GM08714 (cell line): ENCODE results near the gene FAM136A.
A peak's percentile ranks its signal among the peaks of the same experiment; 100 is the strongest.
"Not testable (repeated sequence)": the region's sequence is repeated elsewhere in the genome, so short reads cannot be mapped to it uniquely, and the experiment has no call there.

Source experiments
- H3K4me3 ChIP-seq: fragments of 200-500 bp; sonication (Bioruptor generic); 2 replicates; pipeline ENCODE4 v1.5.1; 2014; ENCODE audit warnings: mild to moderate bottlenecking, low read length, inconsistent platforms
- ZNF274 ChIP-seq: IDR thresholded peaks from 2 replicates; pipeline ENCODE4 v1.6.1; 2012; ENCODE audit warnings: mild to moderate bottlenecking, low read depth, low read length

FAM136A gene

DNA sequence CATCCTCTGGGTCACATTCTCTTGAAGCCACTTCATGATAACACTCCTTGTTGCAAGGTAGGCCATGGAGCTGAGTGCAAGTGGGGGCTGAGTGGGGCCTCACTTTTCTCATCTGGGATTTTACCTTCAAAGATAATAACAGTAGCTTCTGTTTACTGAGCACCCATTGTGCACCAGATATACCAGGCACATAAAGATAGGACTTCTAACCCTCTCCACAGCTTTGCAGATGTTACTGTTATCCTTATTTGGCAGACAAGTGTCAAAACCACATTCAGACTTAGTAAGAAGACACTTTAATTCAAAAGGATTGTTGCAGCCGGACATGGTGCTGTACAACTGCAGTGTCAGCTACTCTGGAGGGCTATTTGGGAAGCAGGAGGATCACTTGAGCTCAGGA, 12.8 kb upstream of the FAM136A start:
- no peak for TF ChIP-seq ZNF274
- no peak overlapping the region for H3K4me3 ChIP-seq

DNA sequence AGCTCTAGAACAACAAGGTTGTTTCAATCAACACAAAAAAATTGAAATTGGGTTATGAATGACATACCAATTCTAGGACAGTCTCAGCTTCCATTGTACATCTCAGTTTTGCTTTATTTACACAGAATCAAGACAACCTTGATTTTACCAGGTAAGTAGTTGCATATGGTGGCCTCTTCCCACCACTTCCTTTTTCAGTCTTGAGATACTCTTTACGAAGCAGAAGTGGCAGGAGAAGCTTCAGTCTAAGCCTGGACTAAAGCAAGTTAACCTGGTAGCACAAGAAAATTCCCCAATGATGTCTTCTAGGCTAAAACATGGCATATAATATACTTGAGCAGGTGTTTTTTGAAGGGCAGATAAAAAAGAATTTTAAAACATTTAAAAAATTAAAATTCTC, 10.7 kb upstream of the FAM136A start:
- H3K4me3 ChIP-seq = no peak overlapping the region
- TF ChIP-seq ZNF274 = no peak

DNA sequence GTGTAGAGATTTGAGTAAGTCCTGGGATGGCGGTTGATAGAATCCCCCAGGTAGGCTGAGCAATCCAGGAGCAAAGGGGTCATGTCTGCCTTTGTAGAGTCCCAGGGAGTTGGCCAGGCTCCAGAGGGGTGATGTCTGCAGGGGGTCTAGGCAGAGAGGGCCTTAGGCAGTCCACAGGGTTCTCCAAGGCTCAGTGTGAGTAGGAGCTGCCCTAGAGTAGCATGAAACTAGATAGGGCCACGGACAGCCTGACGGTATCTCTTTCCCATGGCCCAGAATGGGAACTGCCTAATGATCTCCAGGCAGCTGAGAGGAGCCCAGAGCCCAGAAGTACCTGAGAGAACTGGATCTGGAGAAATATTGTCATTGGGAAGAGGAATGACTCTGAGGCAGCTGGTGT, 9.0 kb upstream of the FAM136A start:
- no peak for TF ChIP-seq ZNF274
- H3K4me3 ChIP-seq = no peak overlapping the region

DNA sequence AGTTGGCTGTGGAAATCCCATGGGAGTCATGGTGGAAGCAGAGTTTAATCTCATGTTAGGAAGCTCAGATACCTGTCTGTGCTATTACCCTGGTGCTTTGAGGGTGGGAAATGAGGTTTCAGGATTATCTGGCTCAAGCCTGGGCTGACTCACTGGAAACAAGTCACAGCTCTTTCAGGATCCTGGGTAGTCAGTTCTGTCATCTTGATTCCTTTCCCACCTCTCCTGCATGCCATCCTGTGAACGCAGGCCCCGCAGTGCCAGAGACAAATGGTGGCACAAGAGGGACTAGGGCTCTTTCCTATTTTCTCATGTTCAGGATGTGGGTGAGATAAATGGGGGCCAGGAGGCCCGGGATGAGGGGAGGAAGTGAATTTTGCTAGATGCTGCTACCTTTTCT, 3.7 kb upstream of the FAM136A start:
- H3K4me3 ChIP-seq = no peak overlapping the region
- TF ChIP-seq ZNF274 = no peak

DNA sequence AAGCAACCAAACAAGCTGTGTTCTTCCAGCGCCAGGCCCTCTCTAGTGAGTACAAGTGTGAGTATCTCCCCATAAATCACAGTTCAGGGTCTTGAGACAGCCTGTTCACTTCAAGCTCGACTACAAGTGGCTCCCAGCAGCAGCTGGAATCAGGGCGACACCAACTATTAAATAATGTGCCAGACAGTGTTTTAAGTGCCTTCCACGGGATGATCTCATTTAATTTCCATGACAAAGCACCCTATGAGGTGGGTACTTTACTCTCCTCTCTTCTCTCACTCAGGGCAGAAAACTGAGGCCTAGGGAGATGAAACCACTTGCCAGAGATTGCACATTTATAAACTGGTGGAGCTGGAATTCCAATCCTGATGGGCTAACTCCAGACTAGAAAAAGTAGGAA, 2.6 kb upstream of the FAM136A start:
- H3K4me3 ChIP-seq = no peak overlapping the region
- TF ChIP-seq ZNF274 = no peak

DNA sequence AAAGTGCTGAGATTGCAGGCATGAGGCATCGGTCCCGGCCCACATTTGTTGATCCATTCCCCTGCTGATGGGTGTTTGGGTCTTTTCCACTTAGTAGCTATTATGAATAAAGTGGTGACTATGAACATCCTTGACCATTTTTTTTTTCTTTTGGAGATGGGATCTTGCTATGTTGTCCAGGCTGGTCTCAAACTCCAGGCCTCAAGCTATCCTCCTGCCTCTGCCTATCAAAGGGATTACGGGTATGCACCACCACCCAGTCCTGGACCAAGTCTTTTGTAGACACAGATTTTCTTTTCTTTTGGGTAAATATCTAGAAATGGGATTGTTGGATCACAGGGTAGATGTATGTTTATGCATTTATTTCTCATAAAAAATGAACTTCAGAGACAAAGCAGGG, 1.3 kb upstream of the FAM136A start:
- no peak overlapping the region for H3K4me3 ChIP-seq
- no peak for TF ChIP-seq ZNF274

DNA sequence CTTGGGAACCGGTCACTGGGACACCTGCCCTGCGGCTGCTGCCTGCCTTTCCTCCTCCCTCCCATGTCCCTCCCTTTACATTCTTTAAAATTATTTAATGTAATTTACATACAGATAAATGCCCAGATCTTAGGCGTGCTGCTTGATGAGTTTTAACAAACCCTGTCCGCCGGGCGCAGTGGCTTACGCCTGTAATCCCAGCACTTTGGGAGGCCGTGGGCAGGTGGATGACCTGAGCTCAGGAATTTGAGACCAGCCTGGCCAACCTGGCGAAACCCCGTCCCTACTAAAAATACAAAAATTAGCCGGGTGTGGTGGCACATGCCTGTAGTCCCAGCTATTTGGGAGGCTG, 304 bp upstream of the FAM136A start:
- not testable (repeated sequence) for H3K4me3 ChIP-seq

DNA sequence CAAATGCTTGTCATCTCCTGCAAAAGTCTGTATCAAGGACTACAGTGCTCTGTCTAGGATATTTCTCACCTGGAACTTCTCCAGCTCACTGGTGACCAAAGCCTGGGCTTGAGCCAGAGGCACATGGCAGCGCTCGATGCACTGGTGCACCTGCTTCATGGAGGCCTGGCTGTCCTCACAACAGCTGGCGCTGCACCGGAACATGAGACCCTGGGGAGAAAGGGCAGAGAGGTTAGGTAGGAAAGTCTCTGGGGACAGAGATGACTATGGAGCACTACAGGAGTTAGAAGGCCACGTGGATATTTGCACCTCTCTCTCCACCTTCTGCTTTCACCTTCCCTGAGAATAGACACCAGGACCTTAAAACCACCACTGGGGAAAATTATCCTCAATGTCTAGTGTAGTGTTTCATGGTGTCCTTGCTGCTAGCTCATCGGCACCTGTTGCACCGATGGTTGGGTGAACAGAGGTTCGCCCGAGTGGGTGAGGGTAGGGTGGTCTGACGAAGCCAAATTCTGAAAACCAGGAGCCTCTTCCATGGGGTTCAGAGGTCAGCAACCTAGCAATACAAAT, 1.0 kb downstream of the FAM136A start:
- no peak for TF ChIP-seq ZNF274

DNA sequence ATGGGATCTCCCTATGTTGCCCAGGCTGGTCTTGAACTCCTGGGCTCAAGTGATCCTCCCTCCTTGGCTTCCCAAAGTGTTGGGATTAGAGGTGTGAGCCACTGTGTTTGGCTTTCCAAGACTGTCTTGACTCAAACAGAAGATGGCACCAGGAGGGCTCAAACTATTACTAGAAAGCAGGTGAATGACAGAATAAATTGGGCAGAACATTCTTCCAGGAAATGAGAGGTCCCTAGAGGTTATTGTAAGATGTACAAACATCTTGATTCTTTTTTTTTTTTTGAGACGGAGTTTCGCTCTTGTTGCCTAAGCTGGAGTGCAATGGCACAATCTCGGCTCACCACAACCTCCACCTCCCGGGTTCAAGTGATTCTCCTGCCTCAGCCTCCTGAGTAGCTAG, 4.0 kb downstream of the FAM136A start:
- H3K4me3 ChIP-seq = not testable (repeated sequence)

More for the DNA sequence above, 1.0 kb downstream of the FAM136A start:
- H3K4me3 ChIP-seq = peak overlapping the region; percentile 84

DNA sequence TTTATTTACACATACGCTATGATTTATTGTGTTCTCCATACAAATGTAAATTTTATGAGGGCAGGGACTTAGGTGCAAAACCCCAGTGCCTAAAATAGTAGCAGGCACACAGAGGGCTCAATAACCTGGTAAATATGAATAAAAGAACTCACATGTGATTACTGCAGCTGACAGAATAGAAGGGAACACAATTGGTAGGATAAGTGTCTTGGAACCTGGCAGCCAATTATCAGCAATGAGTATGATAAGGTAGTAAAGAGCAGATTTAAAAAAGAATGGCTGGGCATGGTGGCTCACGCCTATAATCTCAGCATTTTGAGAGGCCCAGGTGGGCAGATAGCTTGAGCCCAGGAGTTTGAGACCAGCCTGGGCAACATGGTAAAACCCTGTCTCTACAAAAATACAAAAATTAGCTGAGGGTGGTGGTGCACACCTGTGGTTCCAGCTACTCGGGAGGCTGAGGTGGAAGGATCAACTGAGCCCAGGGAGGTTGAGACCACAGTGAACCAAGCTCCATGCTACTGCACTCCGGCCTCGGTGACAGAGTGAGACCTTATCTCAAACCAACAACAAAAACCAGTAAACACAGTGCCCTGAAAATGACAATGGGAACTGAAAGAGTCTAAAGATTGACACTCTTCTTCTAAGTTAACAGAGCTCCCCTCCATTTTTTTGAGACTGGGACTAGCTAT, 18.2 kb downstream of the FAM136A start:
- no peak overlapping the region for H3K4me3 ChIP-seq
- TF ChIP-seq ZNF274 = no peak

DNA sequence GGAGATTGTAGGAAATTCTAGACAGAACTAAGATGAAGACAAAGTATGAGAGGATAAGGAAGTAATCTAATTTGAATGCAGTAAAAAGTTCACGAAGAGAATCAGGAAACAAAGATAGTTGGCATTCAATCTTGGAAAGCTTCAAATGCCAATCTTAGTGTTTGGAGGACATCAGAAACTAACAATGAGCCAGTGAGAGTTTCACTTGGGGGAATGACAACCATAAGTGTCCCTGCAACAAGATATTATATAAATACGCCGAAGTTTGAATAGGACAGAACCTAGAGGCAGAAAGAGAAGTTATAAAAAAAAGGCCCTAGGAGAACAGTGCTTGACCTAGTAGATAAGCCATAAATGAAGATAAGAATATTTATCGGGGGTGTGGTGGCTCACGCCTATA, 19.4 kb downstream of the FAM136A start:
- TF ChIP-seq ZNF274 = no peak
- H3K4me3 ChIP-seq = no peak overlapping the region

DNA sequence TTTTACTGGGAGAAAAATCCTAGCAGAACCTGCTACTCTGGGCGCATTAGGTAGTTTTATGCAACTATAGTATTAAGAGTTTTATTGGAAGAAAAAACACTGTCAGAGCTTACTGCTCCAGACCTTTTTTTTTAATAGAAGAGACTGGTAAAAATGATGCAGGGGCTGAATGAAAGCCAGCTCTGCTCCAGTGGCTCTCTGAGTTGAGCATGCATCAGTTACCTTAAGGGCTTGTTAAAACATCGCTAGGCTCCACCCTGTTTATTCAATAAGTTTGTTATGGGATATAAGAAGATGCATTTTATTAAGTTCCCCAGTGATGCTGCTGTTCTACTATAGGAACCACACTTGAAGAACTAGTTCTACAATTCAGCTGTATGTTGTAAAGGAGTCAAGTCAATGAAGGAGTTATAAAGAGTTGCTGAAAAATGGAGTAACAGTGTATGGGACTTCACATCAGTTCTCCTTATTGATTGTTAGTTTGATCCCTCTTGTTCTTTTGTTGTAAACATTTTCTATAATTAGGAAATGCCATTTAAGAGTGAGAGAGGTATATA, 21.5 kb downstream of the FAM136A start:
- H3K4me3 ChIP-seq = no peak overlapping the region
- no peak for TF ChIP-seq ZNF274

DNA sequence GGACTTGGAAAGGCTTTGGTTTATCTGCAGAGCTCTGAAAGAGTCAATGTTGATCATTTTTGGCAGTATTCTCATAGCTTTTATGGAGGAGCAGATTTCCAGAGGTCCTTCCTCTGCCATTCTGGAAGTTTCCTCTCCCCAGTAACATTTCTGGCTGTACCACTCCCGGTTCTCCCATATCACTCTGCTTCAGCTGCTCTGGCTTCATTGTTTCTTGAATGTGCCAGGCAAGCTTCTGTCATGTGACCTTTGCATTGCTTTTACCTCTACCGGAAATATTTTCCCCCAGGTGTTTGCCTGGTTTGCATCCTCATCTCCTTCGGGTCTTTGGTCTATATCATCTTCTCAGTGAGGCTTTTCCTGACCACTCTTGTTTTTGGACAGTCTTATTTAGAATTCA, 31.5 kb downstream of the FAM136A start:
- TF ChIP-seq ZNF274 = no peak
- H3K4me3 ChIP-seq = no peak overlapping the region

DNA sequence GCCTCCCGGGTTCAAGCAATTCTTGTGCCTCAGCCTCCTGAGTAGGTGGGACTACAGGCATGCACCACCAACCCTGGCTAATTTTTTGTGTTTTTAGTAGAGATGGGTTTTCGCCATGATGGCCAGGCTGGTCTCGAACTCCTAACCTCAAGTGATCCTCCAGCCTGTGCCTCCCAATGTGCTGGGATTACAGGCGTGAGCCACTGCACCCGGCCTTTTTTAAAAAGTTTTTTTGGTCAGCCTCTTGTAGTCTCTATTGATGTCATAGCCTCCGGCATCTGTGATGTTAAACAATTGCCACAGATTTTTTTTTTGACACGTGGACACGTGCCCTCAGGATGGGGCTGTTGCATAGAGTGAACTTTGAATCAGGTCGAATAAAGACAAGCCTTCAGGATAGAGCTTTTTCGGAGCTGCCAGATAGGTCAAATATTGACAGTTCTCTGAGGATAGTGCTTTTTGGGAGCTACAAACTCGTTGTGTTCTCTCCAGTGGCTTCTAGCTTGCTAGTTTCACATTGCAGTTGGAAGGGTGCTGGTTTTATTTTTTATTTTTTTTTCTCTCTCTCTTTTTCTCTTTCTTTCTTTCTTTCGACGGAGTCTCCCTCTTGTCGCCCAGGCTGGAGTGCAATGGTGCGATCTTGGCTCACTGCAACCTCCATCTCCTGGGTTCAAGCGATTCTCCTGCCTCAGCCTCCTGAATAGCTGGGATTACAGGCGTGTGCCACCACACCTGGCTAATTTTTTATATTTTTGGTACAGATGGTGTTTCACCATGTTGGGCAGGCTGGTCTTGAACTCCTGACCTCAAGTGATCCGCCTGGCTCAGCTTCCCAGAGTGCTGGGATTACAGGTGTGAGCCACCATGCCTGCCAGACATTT, 32.2 kb downstream of the FAM136A start:
- not testable (repeated sequence) for H3K4me3 ChIP-seq

DNA sequence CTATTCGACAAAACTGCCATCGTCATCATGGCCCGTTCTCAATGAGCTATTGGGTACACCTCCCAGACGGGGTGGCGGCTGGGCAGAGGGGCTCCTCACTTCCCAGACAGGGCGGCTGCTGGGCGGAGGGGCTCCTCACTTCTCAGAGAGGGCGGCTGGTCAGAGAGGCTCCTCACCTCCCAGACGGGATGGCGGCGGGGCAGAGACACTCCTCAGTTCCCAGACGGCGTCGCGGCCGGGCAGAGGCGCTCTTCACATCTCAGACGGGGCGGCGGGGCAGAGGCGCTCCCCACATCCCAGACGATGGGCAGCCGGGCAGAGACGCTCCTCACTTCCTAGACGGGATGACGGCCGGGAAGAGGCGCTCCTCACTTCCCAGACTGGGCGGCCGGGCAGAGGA, 34.9 kb downstream of the FAM136A start:
- not testable (repeated sequence) for H3K4me3 ChIP-seq
